Measurements from ENCODE around the gene HAUS5. TPM values are rescaled to one million over a fixed set of nuclear protein-coding genes. Genes with fewer than 3 reads are reported as not detected.
"Not testable (repeated sequence)": the region's sequence is repeated elsewhere in the genome, so short reads cannot be mapped to it uniquely, and the experiment has no call there.

Gene HAUS5
- total RNA-seq, 2 experiments from 2014 or later, result 28.4 to 29.9 TPM

DNA sequence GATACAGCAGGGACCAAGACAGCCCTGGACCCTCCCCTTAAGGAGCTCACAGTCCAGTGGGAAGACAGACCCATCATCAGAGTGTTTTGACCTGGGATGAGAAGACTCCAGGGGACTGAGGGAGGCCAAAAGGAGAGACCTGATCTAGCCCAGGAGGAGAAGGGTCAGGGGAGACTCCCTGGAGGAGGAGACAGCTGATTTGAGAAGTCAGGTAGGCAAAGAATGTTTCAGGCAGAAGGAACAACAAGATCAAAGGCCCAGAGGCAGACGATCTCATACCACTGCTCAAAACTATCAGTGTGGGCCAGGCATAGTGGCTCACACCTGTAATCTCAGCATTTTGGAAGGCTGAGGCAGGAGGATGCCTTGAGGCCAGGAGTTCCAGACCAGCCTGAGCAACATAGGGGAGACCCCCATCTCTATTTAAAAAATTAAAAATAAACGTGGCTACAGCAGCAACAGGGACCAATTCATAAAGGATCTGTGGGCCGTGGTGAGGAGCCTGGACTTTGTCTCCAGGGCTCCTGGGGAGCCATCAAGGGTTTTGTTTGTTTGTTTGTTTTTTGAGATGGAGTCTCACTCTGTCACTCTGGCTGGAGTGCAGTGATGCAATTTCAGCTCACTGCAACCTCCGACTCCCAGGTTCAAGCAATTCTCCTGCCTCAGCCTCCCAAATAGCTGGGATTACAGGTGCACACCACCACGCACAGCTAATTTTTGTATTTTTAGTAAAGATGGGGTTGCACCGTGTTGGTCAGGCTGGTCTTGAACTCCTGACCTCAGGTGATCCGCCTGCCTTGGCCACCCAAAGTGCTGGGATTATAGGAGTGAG, 33.4 kb downstream of the HAUS5 start:
- Histone ChIP-seq H3K4me1 (ENCODE audit: insufficient read depth, low read length) (peaks cover 80% of the 10 kb centered on the region), H3K27ac (ENCODE audit: low read depth in 1 of 2, low read length in 2 of 2) (peak overlapping the region in 1 of 2 donors; percentile 40), H3K9me3 (ENCODE audit: control insufficient read depth in 1 of 2, insufficient read depth in 1 of 2, low read length in 2 of 2) (no peaks in the 10 kb centered on the region), H3K27me3 (ENCODE audit: control insufficient read depth in 1 of 2, insufficient read depth in 2 of 2, low read length in 2 of 2) (no peaks in the 10 kb centered on the region), H3K36me3 (ENCODE audit: insufficient read depth, low read length) (peaks cover 7% of the 10 kb centered on the region), H3K4me3 (ENCODE audit: low read length) (no peak overlapping the region)
- H3K27ac Mint-ChIP-seq, result peak overlapping the region; percentile 65
- intact Hi-C loops (cut with DNase I, micrococcal nuclease), result loop anchor here (2.0 to 5.0 kb wide), 6 partner anchors 17 to 111 kb away; partner anchors contain the start of genes HSPB6 (in 1 of the 2), IGFLR1 (in 1 of the 2), KMT2B (in 1 of the 2) and PROSER3 (in 1 of the 2)
- ATAC-seq (ENCODE audit: poor library complexity), result no peak
- H3K9me3 Mint-ChIP-seq, result no peaks in the 10 kb centered on the region
- TF ChIP-seq, protein P1, sequence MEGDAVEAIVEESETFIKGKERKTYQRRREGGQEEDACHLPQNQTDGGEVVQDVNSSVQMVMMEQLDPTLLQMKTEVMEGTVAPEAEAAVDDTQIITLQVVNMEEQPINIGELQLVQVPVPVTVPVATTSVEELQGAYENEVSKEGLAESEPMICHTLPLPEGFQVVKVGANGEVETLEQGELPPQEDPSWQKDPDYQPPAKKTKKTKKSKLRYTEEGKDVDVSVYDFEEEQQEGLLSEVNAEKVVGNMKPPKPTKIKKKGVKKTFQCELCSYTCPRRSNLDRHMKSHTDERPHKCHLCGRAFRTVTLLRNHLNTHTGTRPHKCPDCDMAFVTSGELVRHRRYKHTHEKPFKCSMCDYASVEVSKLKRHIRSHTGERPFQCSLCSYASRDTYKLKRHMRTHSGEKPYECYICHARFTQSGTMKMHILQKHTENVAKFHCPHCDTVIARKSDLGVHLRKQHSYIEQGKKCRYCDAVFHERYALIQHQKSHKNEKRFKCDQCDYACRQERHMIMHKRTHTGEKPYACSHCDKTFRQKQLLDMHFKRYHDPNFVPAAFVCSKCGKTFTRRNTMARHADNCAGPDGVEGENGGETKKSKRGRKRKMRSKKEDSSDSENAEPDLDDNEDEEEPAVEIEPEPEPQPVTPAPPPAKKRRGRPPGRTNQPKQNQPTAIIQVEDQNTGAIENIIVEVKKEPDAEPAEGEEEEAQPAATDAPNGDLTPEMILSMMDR (IDR thresholded peaks at IDR 0.05), result no peak
- no peaks in the 10 kb centered on the region for H3K27me3 Mint-ChIP-seq
- DNase-seq, result no peak
- CTCF ChIA-PET, result no interaction called here
- H3K4me1 Mint-ChIP-seq (ENCODE audit: low read depth), result peaks cover 56% of the 10 kb centered on the region
- peak overlapping the region; percentile 93 for H3K4me3 Mint-ChIP-seq
- POLR2A ChIA-PET, result interaction anchor here (1.9 to 2.0 kb wide), 2 partner anchors 16 to 94 kb away, joined by 5 to 9 read pairs; partner anchors contain the start of gene RBM42
- peaks cover 15% of the 10 kb centered on the region for H3K36me3 Mint-ChIP-seq (ENCODE audit: low read depth)

DNA sequence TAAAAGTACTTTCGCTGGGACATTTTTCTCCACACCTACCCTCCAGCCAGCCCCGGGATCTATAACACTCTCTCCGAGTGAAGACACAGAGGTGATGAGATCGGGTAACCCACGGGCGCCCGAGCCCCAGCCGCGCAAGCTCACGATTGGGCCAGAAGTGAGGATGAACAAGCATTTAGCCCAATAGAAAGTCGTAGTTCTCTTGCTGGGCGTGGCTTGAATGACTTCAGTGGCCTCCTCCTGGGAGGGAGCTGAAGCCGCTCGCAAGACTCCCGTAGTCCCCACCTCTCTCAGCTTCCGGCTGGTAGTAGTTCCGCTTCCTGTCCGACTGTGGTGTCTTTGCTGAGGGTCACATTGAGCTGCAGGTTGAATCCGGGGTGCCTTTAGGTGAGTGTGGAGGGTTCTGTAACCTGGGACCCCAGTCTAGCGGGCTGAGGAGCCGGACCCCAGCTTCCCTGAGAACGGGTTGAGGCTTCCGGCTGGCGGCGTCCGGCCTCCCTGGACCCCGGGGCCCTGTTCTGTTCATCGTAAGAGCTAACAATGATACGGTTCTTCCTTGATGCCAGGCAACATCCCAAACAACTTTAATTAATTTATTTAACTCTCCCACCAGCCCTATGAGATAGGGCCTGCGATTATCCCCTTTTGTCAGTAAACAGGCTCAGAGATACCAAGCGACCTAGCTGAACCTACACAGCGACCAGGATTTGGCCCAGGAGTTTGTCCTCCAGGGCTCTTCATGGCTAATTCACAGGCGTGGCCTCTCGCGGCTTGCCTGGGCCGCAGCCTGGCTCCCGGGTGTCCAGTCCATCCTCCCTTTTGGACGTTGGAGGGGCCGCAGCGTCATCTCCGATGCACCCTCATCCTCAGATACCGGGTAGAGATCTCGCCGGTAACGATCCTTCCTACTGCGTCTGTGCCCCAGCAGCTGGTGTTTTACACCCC, 35.8 kb downstream of the HAUS5 start, which contains the start of gene COX6B1:
Gene COX6B1 (plus strand): TSS at position 307 of the 945 bp plus-strand sequence. CDS start 2,921 bp downstream, outside the sequence.
- Mint-ChIP-seq H3K27me3 (no peaks in the 10 kb centered on the region), H3K27ac (peak within 1 kb of the TSS; percentile 99), H3K9me3 (no peaks in the 10 kb centered on the region), H3K36me3 (ENCODE audit: low read depth) (peaks cover 29% of the 10 kb centered on the region), H3K4me1 (ENCODE audit: low read depth) (peaks cover 53% of the 10 kb centered on the region), H3K4me3 (peak within 1 kb of the TSS; percentile 99)
- intact Hi-C loops (cut with DNase I, micrococcal nuclease), result loop anchor here (1.0 to 5.0 kb wide), 7 partner anchors 20 to 109 kb away; partner anchors contain the start of genes HAUS5 (in 1 of the 2), HSPB6 (in 1 of the 2), IGFLR1 (in 1 of the 2) and KMT2B (in 1 of the 2)
- ATAC-seq (ENCODE audit: poor library complexity) (peak; percentile 74), DNase-seq (peak; percentile 80 to 98 (median 86))
- H3K9me3 ChIP-seq (ENCODE audit: control insufficient read depth in 1 of 2, insufficient read depth in 1 of 2, low read length in 2 of 2), result no peaks in the 10 kb centered on the region
- H3K4me3 ChIP-seq (ENCODE audit: low read length), result peak within 1 kb of the TSS; percentile 82
- peaks cover 24% of the 10 kb centered on the region for H3K36me3 ChIP-seq (ENCODE audit: insufficient read depth, low read length)
- ChIA-PET POLR2A (interaction anchor here (0.6 to 1.5 kb wide), 17 partner anchors 9 to 722 kb away, joined by 3 to 21 read pairs (median 4); partner anchors contain the start of genes HAUS5, LIN37, NFKBID and PSENEN), CTCF (interaction anchor here (1.5 kb wide), 1 partner anchor 96 kb away, joined by 4 read pairs; no protein-coding TSS in a partner anchor)
- H3K27me3 ChIP-seq (ENCODE audit: control insufficient read depth in 1 of 2, insufficient read depth in 2 of 2, low read length in 2 of 2), result no peaks in the 10 kb centered on the region
- TF ChIP-seq, protein P1 (IDR thresholded peaks at IDR 0.05), result no peak
- peaks cover 60% of the 10 kb centered on the region for H3K4me1 ChIP-seq (ENCODE audit: insufficient read depth, low read length)
- H3K27ac ChIP-seq (ENCODE audit: low read depth in 1 of 2, low read length in 2 of 2), result peak within 1 kb of the TSS; percentile 42 to 63

DNA sequence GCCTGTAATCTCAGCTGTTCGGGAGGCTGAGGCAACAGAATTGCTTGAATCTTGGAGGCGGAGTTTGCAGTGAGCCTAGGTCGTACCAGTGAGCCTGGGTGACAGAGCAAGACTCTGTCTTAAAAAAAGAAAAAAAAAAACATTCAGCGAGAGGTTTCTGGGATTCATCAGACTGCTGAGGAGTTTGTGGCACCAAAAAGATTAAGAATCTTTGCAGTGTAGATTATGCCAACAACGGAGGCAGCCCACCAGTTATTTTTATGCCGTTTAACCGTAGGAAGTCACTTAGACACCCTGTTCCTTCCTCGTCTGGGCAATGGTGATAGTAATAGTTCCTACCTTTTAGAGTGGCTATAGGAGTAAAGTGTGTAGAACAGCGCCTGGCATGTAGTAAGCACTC, 38.0 kb downstream of the HAUS5 start:
- Mint-ChIP-seq H3K36me3 (ENCODE audit: low read depth) (peaks cover 48% of the 10 kb centered on the region), H3K27ac (no peak overlapping the region), H3K4me3 (peak overlapping the region; percentile 11), H3K27me3 (no peaks in the 10 kb centered on the region), H3K4me1 (ENCODE audit: low read depth) (peaks cover 47% of the 10 kb centered on the region), H3K9me3 (no peaks in the 10 kb centered on the region)
- H3K36me3 ChIP-seq (ENCODE audit: insufficient read depth, low read length), result peaks cover 43% of the 10 kb centered on the region
- H3K4me3 ChIP-seq (ENCODE audit: low read length), result no peak overlapping the region
- no peak for DNase-seq
- intact Hi-C loops (cut with DNase I, micrococcal nuclease), result no loop called here
- no peaks in the 10 kb centered on the region for H3K9me3 ChIP-seq (ENCODE audit: control insufficient read depth in 1 of 2, insufficient read depth in 1 of 2, low read length in 2 of 2)
- H3K4me1 ChIP-seq (ENCODE audit: insufficient read depth, low read length), result peaks cover 40% of the 10 kb centered on the region
- no peaks in the 10 kb centered on the region for H3K27me3 ChIP-seq (ENCODE audit: control insufficient read depth in 1 of 2, insufficient read depth in 2 of 2, low read length in 2 of 2)
- CTCF ChIA-PET, result no interaction called here
- no peak for ATAC-seq (ENCODE audit: poor library complexity)
- H3K27ac ChIP-seq (ENCODE audit: low read depth in 1 of 2, low read length in 2 of 2), result no peak overlapping the region
- TF ChIP-seq, protein P1 (IDR thresholded peaks at IDR 0.05), result no peak
- POLR2A ChIA-PET, result no interaction called here

DNA sequence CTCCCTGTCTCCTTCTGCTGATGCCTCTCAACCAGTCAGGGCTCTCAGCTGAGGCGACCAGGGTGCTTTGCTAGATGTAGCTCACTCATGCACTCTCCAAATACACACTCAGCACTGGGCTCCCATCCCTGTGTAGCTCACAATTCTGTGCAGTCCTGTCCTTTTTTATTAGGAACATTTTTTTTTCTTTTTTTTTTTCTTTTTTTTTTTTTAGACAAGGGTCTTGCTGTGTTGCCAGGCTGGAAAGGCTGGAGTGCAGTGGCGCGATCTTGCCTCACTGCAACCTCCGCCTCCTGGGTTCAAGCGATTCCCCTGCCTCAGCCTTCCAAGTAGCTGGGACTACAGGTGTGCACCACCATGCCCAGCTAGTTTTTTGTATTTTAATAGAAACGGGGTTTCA, 42.3 kb downstream of the HAUS5 start:
- H3K27me3 ChIP-seq (ENCODE audit: control insufficient read depth in 1 of 2, insufficient read depth in 2 of 2, low read length in 2 of 2); H3K4me3 Mint-ChIP-seq; H3K9me3 ChIP-seq (ENCODE audit: control insufficient read depth in 1 of 2, insufficient read depth in 1 of 2, low read length in 2 of 2); intact Hi-C loops (cut with DNase I, micrococcal nuclease); ATAC-seq (ENCODE audit: poor library complexity); H3K4me3 ChIP-seq (ENCODE audit: low read length); DNase-seq; H3K27me3 Mint-ChIP-seq; CTCF ChIA-PET; H3K27ac ChIP-seq (ENCODE audit: low read depth in 1 of 2, low read length in 2 of 2); H3K27ac Mint-ChIP-seq; POLR2A ChIA-PET; H3K9me3 Mint-ChIP-seq: not testable (repeated sequence)
- H3K4me1 Mint-ChIP-seq (ENCODE audit: low read depth), result peaks cover 29% of the 10 kb centered on the region
- peaks cover 72% of the 10 kb centered on the region for H3K36me3 Mint-ChIP-seq (ENCODE audit: low read depth)
- peaks cover 84% of the 10 kb centered on the region for H3K36me3 ChIP-seq (ENCODE audit: insufficient read depth, low read length)
- peaks cover 15% of the 10 kb centered on the region for H3K4me1 ChIP-seq (ENCODE audit: insufficient read depth, low read length)
